Measurements from ENCODE around the gene KAT6B. TPM values are rescaled to one million over a fixed set of nuclear protein-coding genes. Genes with fewer than 3 reads are reported as not detected.

The KAT6B gene
- total and polyA plus RNA-seq, 7 donors, result 2.1 to 21.3 (median 16.9) TPM

DNA sequence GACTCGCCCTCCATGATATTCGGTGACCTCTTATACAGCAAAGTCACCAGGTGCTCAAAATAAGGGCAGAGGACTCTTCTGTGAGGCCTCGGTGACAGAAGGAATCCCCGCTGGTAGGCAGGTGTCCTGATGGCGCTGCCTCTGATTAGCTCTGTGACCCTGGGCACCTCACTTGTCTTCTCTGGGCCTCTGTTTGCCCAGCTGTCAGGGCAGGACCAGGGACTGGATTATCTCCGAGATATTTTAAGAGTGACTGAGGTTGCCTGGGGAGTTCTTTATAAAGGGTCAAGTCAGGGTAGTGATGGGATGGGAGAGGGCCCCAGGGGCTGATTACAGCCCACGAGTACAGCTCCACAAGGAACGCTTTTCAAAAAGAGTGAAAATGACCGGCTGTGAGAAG lies 214.2 kb downstream of the KAT6B start:
- no peaks in the 10 kb centered on the region for H3K9me3 ChIP-seq
- TF ChIP-seq, protein P1, sequence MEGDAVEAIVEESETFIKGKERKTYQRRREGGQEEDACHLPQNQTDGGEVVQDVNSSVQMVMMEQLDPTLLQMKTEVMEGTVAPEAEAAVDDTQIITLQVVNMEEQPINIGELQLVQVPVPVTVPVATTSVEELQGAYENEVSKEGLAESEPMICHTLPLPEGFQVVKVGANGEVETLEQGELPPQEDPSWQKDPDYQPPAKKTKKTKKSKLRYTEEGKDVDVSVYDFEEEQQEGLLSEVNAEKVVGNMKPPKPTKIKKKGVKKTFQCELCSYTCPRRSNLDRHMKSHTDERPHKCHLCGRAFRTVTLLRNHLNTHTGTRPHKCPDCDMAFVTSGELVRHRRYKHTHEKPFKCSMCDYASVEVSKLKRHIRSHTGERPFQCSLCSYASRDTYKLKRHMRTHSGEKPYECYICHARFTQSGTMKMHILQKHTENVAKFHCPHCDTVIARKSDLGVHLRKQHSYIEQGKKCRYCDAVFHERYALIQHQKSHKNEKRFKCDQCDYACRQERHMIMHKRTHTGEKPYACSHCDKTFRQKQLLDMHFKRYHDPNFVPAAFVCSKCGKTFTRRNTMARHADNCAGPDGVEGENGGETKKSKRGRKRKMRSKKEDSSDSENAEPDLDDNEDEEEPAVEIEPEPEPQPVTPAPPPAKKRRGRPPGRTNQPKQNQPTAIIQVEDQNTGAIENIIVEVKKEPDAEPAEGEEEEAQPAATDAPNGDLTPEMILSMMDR (IDR thresholded peaks at IDR 0.05), result no peak
- H3K27ac ChIP-seq, result peak overlapping the region; percentile 87
- H3K36me3 ChIP-seq (ENCODE audit: insufficient read depth in 1 of 2, low read depth in 1 of 2), result peaks cover 0 to 5% of the 10 kb centered on the region in 2 donors
- H3K4me3 ChIP-seq, result no peak overlapping the region
- 65 to 84% (median 82%) methylated on average over 9 of the region's 9 CpGs for WGBS, 3 donors
- ATAC-seq (no peak), DNase-seq (no peak)
- no peaks in the 10 kb centered on the region for H3K27me3 ChIP-seq (ENCODE audit: insufficient read depth in 3 of 3, low read length in 2 of 3)
- peaks cover 50% of the 10 kb centered on the region for H3K4me1 ChIP-seq
- intact Hi-C loops (cut with DNase I), result loop anchor here in 1 of 2 donors (2.0 to 5.0 kb wide), 2 partner anchors 60 to 192 kb away; no protein-coding TSS in a partner anchor

DNA sequence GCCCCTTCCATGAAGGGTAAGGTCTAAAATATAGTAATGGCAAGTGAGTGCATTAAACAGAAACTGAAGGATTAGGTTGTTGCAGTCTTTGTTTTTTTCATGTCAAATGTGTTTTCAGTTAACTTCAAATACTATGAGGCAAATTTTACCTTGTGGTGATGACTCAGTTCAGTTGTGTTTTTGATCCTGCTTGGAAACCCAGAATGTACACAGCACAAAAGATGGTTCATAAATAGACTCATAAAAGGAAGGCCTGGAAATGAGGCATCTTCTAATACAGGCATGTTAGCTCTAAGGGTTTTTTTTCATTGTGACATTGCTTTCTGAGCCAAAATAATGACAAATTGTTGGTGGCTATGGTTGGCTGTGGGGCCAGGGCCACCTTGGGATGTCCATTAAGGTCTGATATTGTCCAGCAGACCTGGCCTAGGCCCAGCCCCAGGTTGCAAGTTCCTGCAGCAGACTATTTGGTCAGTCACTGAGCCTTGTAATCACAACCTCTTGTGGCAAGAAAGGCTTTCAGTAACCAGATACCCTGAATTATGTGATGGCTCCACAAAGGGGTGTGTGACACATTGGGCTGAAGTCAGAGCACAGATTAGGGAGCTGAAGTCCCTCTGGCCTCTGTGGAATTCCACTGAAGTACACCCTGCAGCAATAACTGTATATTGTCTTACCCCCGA lies 216.0 kb downstream of the KAT6B start:
- H3K27me3 ChIP-seq (ENCODE audit: insufficient read depth in 3 of 3, low read length in 2 of 3), result no peaks in the 10 kb centered on the region
- intact Hi-C loops (cut with DNase I), result loop anchor here in 1 of 2 donors (2.0 to 5.0 kb wide), 2 partner anchors 30 to 190 kb away; a partner anchor contains a TSS
- peaks cover 50% of the 10 kb centered on the region for H3K4me1 ChIP-seq
- DNase-seq (peak; percentile 53 to 83), ATAC-seq (peak; percentile 92 to 95 (median 94))
- H3K36me3 ChIP-seq (ENCODE audit: insufficient read depth in 1 of 2, low read depth in 1 of 2), result no peaks in the 10 kb centered on the region
- TF ChIP-seq, protein P1 (IDR thresholded peaks at IDR 0.05), result no peak
- 29 to 47% (median 32%) methylated on average over 1 of the region's 1 CpG for WGBS, 3 donors
- peak overlapping the region; percentile 87 for H3K27ac ChIP-seq
- H3K9me3 ChIP-seq, result no peaks in the 10 kb centered on the region
- H3K4me3 ChIP-seq, result no peak overlapping the region

DNA sequence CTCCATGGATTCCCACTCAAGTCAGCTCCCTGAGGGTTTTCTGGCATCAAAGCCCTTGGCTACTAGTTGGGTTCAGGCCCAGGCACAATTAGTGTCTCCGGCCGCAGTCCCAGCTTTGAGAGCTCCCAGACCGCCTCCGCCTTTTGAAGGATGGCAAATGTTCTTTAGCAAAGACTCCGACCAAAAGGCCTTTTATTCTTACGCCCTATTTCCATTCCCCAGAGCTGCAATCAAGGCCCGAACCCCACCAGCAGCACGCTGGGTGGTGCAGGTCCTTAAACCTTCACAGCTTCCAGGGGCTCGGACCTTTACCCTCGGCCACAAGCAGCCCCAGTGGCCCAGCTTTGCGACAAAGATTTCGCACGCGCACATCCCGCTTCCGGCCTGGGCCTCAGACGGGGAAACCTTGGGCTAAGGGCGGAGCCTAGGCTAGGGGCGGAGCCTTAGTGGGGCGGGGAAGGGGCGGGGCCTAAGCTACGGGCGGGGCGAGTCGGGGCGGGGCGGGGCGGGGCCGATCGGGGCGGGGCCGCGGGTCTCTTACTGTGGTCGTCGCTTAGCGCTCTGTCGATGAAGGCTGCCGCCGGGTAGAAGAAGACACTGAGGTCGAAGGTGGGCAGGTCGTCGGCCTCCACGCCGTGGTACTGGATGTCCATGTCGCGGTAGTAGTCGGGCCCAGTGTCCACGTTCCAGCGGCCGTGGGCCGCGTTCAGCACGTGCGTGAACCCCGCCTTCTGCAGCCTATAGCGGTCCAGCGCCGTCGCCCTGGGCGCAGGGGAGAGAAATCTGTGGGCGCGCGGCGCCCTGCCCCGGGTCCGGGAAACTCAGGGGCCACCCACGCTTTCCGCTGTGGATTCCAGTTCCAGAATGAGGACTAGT lies 217.1 kb downstream of the KAT6B start:
- H3K27ac ChIP-seq, result peak overlapping the region; percentile 87
- peaks cover 42% of the 10 kb centered on the region for H3K4me1 ChIP-seq
- peaks cover 0 to 3% of the 10 kb centered on the region in 2 donors for H3K36me3 ChIP-seq (ENCODE audit: insufficient read depth in 1 of 2, low read depth in 1 of 2)
- H3K9me3 ChIP-seq, result no peaks in the 10 kb centered on the region
- intact Hi-C loops (cut with DNase I), result loop anchor here in 1 of 2 donors (2.0 to 5.0 kb wide), 2 partner anchors 29 to 189 kb away; a partner anchor contains a TSS
- DNase-seq (peak; percentile 26 to 66), ATAC-seq (peak in 3 of 4 donors; percentile 44 to 61 (median 46))
- whole genome bisulfite sequencing, 3 donors, result 43 to 47% (median 46%) methylated on average over 60 to 68 of the region's 68 CpGs
- TF ChIP-seq, protein P1 (IDR thresholded peaks at IDR 0.05), result no peak
- no peak overlapping the region for H3K4me3 ChIP-seq
- H3K27me3 ChIP-seq (ENCODE audit: insufficient read depth in 3 of 3, low read length in 2 of 3), result no peaks in the 10 kb centered on the region

DNA sequence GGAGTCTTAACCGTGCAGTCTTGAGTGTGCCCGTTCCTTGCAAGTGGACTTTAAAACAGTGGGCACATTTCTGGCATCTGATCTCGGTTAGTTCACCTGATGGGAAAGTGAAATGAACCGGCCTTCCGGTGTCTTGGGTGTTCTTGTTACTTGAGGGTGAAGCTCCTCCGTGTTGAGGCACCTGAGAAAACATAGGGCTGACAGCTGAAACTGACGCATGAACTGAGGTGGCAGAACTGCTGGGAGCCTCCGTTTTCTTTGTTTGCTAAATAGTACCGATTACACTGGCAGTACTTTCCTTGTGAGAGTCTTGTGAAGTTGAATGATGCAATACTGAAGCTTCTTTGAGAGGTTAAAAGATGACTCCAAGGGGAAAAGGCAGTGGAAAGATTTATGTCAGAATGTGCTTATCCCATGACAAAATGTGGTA lies 222.3 kb downstream of the KAT6B start:
- WGBS, 3 donors, result 81 to 86% (median 84%) methylated on average over 9 of the region's 9 CpGs
- Histone ChIP-seq H3K27ac (no peak overlapping the region), H3K4me1 (peaks cover 4% of the 10 kb centered on the region), H3K4me3 (no peak overlapping the region), H3K27me3 (ENCODE audit: insufficient read depth in 3 of 3, low read length in 2 of 3) (no peaks in the 10 kb centered on the region), H3K9me3 (no peaks in the 10 kb centered on the region), H3K36me3 (ENCODE audit: insufficient read depth in 1 of 2, low read depth in 1 of 2) (peaks cover 0 to 13% of the 10 kb centered on the region in 2 donors)
- peak in 1 of 4 donors; percentile 23 for ATAC-seq
- TF ChIP-seq, protein P1 (IDR thresholded peaks at IDR 0.05), result no peak
- intact Hi-C loops (cut with DNase I), result loop anchor here in 1 of 2 donors (5.0 kb wide), 1 partner anchor 49 kb away; a partner anchor contains a TSS
- no peak for DNase-seq
